ENCODE data around the gene AP5B1.

Gene AP5B1

DNA sequence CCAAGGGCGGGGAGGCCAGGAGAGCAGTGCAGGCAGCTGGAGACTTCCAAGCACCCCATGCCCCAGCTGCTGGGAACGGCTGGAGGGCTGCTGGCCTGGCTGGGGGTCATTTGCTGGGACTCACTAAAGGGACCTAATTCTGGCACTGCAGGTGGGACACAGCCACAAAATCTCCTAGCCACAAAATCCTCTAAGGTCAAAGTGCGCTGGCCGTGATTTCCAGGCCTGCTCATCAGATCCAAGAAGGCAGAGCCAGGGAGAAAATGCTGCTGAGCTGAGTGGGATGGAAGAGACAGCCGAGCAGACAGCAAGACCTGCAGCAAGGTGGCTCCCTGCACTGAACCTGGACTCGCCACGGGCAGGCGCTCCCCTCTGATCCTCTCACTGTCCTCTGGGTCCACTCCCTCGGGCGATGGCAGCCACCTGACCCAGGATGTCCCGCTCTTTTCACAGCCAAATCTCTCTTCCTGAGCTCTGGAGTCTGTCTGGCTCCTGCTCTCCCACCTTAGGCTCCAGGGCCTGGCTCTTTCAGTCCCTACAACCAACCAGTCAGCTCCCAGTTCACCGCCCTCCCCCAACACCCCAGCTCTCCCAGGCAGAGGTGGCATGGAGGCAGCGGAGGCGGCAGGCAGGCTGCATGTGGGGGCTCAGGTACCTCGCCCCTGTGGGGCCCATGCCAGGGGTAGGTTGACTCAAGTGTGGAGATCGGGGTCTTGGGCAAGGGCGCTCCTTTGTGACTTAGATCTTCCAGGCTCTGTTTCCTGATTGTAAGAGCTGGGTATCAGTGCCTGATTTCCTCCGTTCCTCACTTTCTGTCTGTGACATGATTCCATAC, 20.6 kb upstream of the AP5B1 start:
- no peak for DNase-seq (ENCODE audit: low read depth)
- TF ChIP-seq, protein P1, sequence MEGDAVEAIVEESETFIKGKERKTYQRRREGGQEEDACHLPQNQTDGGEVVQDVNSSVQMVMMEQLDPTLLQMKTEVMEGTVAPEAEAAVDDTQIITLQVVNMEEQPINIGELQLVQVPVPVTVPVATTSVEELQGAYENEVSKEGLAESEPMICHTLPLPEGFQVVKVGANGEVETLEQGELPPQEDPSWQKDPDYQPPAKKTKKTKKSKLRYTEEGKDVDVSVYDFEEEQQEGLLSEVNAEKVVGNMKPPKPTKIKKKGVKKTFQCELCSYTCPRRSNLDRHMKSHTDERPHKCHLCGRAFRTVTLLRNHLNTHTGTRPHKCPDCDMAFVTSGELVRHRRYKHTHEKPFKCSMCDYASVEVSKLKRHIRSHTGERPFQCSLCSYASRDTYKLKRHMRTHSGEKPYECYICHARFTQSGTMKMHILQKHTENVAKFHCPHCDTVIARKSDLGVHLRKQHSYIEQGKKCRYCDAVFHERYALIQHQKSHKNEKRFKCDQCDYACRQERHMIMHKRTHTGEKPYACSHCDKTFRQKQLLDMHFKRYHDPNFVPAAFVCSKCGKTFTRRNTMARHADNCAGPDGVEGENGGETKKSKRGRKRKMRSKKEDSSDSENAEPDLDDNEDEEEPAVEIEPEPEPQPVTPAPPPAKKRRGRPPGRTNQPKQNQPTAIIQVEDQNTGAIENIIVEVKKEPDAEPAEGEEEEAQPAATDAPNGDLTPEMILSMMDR (IDR thresholded peaks at IDR 0.05; ENCODE audit: control insufficient read depth, extremely low read depth, insufficient read depth): no peak
- H3K4me3 ChIP-seq (ENCODE audit: low read depth, low read length): no peak overlapping the region

DNA sequence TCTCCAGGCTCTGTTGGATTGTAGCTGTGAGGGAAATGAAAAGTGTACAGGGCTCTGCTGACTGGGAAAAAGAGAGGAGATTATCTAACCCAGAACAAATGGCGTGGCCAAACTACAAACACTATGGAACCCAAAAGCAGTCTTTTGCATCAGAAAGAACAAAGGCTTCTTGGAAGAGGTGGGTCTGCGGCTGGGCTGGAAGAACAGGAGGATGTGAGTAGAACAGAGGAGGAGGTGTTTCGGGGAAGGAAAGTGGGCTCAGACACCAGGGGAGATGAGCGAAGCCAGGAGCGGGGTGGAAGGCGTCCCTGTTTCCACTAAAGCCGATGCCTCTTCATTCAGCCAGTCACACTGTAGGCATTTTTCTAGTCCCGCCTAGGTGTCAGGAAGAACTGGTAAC, 18.1 kb upstream of the AP5B1 start:
- TF ChIP-seq, protein P1 (IDR thresholded peaks at IDR 0.05; ENCODE audit: control insufficient read depth, extremely low read depth, insufficient read depth): no peak
- no peak overlapping the region for H3K4me3 ChIP-seq (ENCODE audit: low read depth, low read length)
- DNase-seq (ENCODE audit: low read depth): no peak

- no peak overlapping the region for H3K4me3 ChIP-seq (ENCODE audit: low read depth, low read length)
- DNase-seq (ENCODE audit: low read depth): no peak
- TF ChIP-seq, protein P1 (IDR thresholded peaks at IDR 0.05; ENCODE audit: control insufficient read depth, extremely low read depth, insufficient read depth): no peak
These were observed 16.9 kb upstream of the AP5B1 start for GRCh38 chr11:65797711-65798110.

GRCh38 chr11:65796726-65797601, 16.2 kb upstream of the AP5B1 start:
- DNase-seq (ENCODE audit: low read depth): peak; percentile 57
- TF ChIP-seq, protein P1 (IDR thresholded peaks at IDR 0.05; ENCODE audit: control insufficient read depth, extremely low read depth, insufficient read depth): no peak
- no peak overlapping the region for H3K4me3 ChIP-seq (ENCODE audit: low read depth, low read length)

DNA sequence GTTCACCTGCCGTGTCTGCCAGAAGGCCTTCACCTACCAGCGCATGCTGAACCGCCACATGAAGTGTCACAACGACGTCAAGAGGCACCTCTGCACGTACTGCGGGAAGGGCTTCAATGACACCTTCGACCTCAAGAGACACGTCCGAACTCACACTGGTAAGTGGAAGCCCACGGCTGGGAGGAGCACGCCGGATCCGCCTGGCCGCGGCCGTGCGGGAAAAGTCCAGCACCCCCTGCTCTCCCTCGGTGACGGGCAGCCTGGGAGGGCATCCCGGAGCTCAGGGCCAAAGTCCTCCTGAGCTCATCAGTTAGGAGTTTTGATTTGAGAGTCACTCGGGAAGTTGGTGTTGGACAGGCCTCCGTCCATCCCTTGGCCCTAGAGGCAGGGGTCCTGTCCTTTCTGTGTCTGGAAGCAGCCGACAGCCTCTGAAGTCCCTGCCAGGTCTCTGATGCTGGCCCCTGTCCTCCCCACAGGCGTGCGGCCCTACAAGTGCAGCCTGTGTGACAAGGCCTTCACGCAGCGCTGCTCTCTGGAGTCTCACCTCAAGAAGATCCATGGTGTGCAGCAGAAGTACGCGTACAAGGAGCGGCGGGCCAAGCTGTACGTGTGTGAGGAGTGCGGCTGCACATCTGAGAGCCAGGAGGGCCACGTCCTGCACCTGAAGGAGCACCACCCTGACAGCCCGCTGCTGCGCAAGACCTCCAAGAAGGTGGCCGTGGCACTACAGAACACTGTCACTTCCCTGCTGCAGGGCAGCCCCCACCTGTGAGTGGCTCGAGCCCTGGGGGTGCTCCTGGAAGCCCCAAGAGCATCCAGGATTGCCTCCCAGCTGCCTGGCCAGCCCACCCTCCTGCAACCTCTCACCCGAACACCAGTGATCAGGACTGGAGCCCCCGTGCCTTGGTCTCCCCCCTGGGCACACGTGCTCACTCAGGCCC, 14.1 kb upstream of the AP5B1 start:
- TF ChIP-seq, protein P1 (IDR thresholded peaks at IDR 0.05; ENCODE audit: control insufficient read depth, extremely low read depth, insufficient read depth): no peak
- DNase-seq (ENCODE audit: low read depth): no peak
- H3K4me3 ChIP-seq (ENCODE audit: low read depth, low read length): no peak overlapping the region
